Colonic mucosa (tissue), 4 donors: ENCODE data around the gene AP1B1. TPM values are rescaled to one million over a fixed set of nuclear protein-coding genes. Genes with fewer than 3 reads are reported as not detected.

Experiments used
- DNase-seq: peaks from one replicate; pipeline ENCODE4 v3.0.0-alpha.2; 2020
- H3K27ac ChIP-seq: fragments of 200-600 bp; one replicate; pipeline ENCODE4 v1.8.0; 2021
- H3K27me3 ChIP-seq: fragments of 200-600 bp; one replicate; pipeline ENCODE4 v1.8.0; 2021
- H3K36me3 ChIP-seq: fragments of 200-600 bp; one replicate; pipeline ENCODE4 v1.8.0; 2021
- H3K4me1 ChIP-seq: fragments of 200-600 bp; one replicate; pipeline ENCODE4 v1.8.0; 2021; ENCODE audit warnings: mild to moderate bottlenecking
- H3K4me3 ChIP-seq: fragments of 200-600 bp; one replicate; pipeline ENCODE4 v1.8.0; 2021
- H3K9ac ChIP-seq, 2 donors: one replicate each; pipeline ENCODE4 v1.7.0; 2013; ENCODE audit warnings: control low read depth in 2 of 2, low read depth in 2 of 2, low read length in 2 of 2
- H3K9me3 ChIP-seq: fragments of 200-600 bp; one replicate; pipeline ENCODE4 v1.8.0; 2021
- CTCF ChIP-seq: fragments of 200-600 bp; IDR thresholded peaks from one replicate; pipeline ENCODE4 v1.8.0; 2022; ENCODE audit warnings: antibody characterized with exemption, mild to moderate bottlenecking
- intact Hi-C: fragments of 100-400 bp; cut with DNase I; formaldehyde crosslinking; loops from one replicate; pipeline ENCODE4 v1.14.1; 2022
- total RNA-seq, 2 donors: library from RNA; stranded (reverse); fragmentation: NEBNext Ultra II Directional in 1 of 2; extraction: Animal tissue kit (Norgen Biotek cat#: 25700) in 1 of 2; gene quantifications; one replicate each; pipeline ENCODE4 v1.2.1, GENCODE V29; 2021
- donor health status: healthy.
- donor health status: DM: no; HTN: no; CAD: no.
- donor health status: DM: no; HTN: no; CAD: no.

Gene AP1B1
- total RNA-seq, 2 donors from 2014 or later, result 90.4 to 120 TPM

- peak; percentile 43 for DNase-seq
- intact Hi-C loops, result no loop called here
- Histone ChIP-seq H3K4me3 (no peak overlapping the region), H3K27me3 (peaks cover 27% of the 10 kb centered on the region), H3K9ac (no peak overlapping the region), H3K36me3 (no peaks in the 10 kb centered on the region), H3K4me1 (peaks cover 45% of the 10 kb centered on the region), H3K27ac (no peak overlapping the region), H3K9me3 (no peaks in the 10 kb centered on the region)
- peak; percentile 67 for TF ChIP-seq CTCF
Observed at GRCh38 chr22:29313126-29313575, 75.2 kb downstream of the AP1B1 start.

- no peak for DNase-seq
- Histone ChIP-seq H3K27ac (no peak overlapping the region), H3K4me3 (no peak overlapping the region), H3K36me3 (no peaks in the 10 kb centered on the region), H3K9me3 (no peaks in the 10 kb centered on the region), H3K27me3 (peaks cover 27% of the 10 kb centered on the region), H3K4me1 (peaks cover 47% of the 10 kb centered on the region), H3K9ac (no peak overlapping the region)
- intact Hi-C loops, result no loop called here
- no peak for TF ChIP-seq CTCF
Observed at GRCh38 chr22:29312218-29313125, 75.9 kb downstream of the AP1B1 start.

- TF ChIP-seq CTCF, result no peak
- Histone ChIP-seq H3K4me3 (no peak overlapping the region), H3K27ac (peak overlapping the region; percentile 36), H3K27me3 (peaks cover 25% of the 10 kb centered on the region), H3K9me3 (no peaks in the 10 kb centered on the region), H3K9ac (peak overlapping the region; percentile 26 to 72), H3K36me3 (no peaks in the 10 kb centered on the region), H3K4me1 (peaks cover 47% of the 10 kb centered on the region)
- no peak for DNase-seq
- intact Hi-C loops, result no loop called here
Observed at GRCh38 chr22:29311464-29312217, 76.7 kb downstream of the AP1B1 start.

- intact Hi-C loops, result no loop called here
- H3K9ac ChIP-seq, result peak overlapping the region; percentile 26 to 72
- H3K4me1 ChIP-seq, result peaks cover 46% of the 10 kb centered on the region
- no peak for TF ChIP-seq CTCF
- H3K27me3 ChIP-seq, result peaks cover 19% of the 10 kb centered on the region
- H3K4me3 ChIP-seq, result no peak overlapping the region
- H3K36me3 ChIP-seq, result no peaks in the 10 kb centered on the region
- peak overlapping the region; percentile 36 for H3K27ac ChIP-seq
- no peaks in the 10 kb centered on the region for H3K9me3 ChIP-seq
- DNase-seq, result peak; percentile 94
Observed at GRCh38 chr22:29310863-29311339, 77.5 kb downstream of the AP1B1 start.

GRCh38 chr22:29310065-29310862, 78.1 kb downstream of the AP1B1 start:
- no peak for TF ChIP-seq CTCF
- peaks cover 42% of the 10 kb centered on the region for H3K4me1 ChIP-seq
- peak overlapping the region; percentile 24 to 26 for H3K9ac ChIP-seq
- H3K4me3 ChIP-seq, result no peak overlapping the region
- H3K27me3 ChIP-seq, result peaks cover 12% of the 10 kb centered on the region
- no peaks in the 10 kb centered on the region for H3K36me3 ChIP-seq
- no peaks in the 10 kb centered on the region for H3K9me3 ChIP-seq
- H3K27ac ChIP-seq, result no peak overlapping the region
- intact Hi-C loops, result no loop called here
- DNase-seq, result no peak
